Upper lobe of left lung (tissue), 4 donors: ENCODE results near the gene BUD13.

Experiments
- CTCF ChIP-seq, 6 experiments: fragments of 450-650 bp in 4 of 6; fragments of 200-600 bp in 2 of 6; sonication (generic) in 2 of 6; IDR thresholded peaks; one replicate each; pipeline ENCODE4 v1.5.1; 2016 to 2019; ENCODE audit warnings: antibody characterized with exemption in 6 of 6
- POLR2AphosphoS5 ChIP-seq, 2 donors: sonication (generic); formaldehyde crosslinking; IDR thresholded peaks; one replicate each; pipeline ENCODE4 v1.5.1; 2017; ENCODE audit warnings: antibody characterized with exemption in 2 of 2

GRCh38 chr11:116733043-116733755 is 39.6 kb downstream of the BUD13 start:
- TF ChIP-seq CTCF (IDR thresholded peaks at IDR 0.05) (no peak), POLR2AphosphoS5 (IDR thresholded peaks at IDR 0.05) (no peak)
